Nephron (organoid): ENCODE results near the gene ITM2B.

ENCODE experiments used
- H3K27ac Mint-ChIP-seq, 3 experiments: 2 replicates each; pipeline ENCODE4 v1.8.0; 2020; ENCODE audit warnings: mixed read lengths in 3 of 3, mild to moderate bottlenecking in 2 of 3, moderate library complexity in 1 of 3
- H3K27me3 Mint-ChIP-seq: 2 replicates; pipeline ENCODE4 v1.8.0; 2021; ENCODE audit warnings: low read depth, mild to moderate bottlenecking, moderate library complexity, mixed read lengths
- H3K36me3 Mint-ChIP-seq: 2 replicates; pipeline ENCODE4 v1.8.0; 2020; ENCODE audit warnings: low read depth, mixed read lengths
- H3K4me1 Mint-ChIP-seq: 2 replicates; pipeline ENCODE4 v1.8.0; 2020; ENCODE audit warnings: mixed read lengths
- H3K4me3 Mint-ChIP-seq, 3 experiments: 2 replicates each; pipeline ENCODE4 v1.8.0; 2020; ENCODE audit warnings: mild to moderate bottlenecking in 3 of 3, mixed read lengths in 3 of 3, moderate library complexity in 2 of 3
- H3K9me3 Mint-ChIP-seq: 2 replicates; pipeline ENCODE4 v1.8.0; 2020; ENCODE audit warnings: mixed read lengths
- CTCF ChIP-seq, 3 experiments: fragments of 200-600 bp; sonication (generic); IDR thresholded peaks; one replicate each; pipeline ENCODE4 v1.5.0; 2021; ENCODE audit warnings: antibody characterized with exemption in 3 of 3; ENCODE audit not compliant: unreplicated experiment in 3 of 3

The ITM2B gene

GRCh38 chr13:48258002-48258401 is 25.0 kb downstream of the ITM2B start:
- Mint-ChIP-seq H3K27ac (peak overlapping the region; percentile 48 to 83 (median 76)), H3K36me3 (peaks cover 88% of the 10 kb centered on the region), H3K9me3 (no peaks in the 10 kb centered on the region), H3K27me3 (no peaks in the 10 kb centered on the region), H3K4me1 (peaks cover 13% of the 10 kb centered on the region), H3K4me3 (no peak overlapping the region)
- no peak for TF ChIP-seq CTCF (IDR thresholded peaks at IDR 0.05; ENCODE audit: unreplicated experiment in 3 of 3)

- Mint-ChIP-seq H3K4me3 (no peak overlapping the region), H3K36me3 (peaks cover 91% of the 10 kb centered on the region), H3K27me3 (no peaks in the 10 kb centered on the region), H3K27ac (peak overlapping the region; percentile 48 to 83 (median 76)), H3K4me1 (peaks cover 13% of the 10 kb centered on the region), H3K9me3 (no peaks in the 10 kb centered on the region)
- TF ChIP-seq CTCF (IDR thresholded peaks at IDR 0.05; ENCODE audit: unreplicated experiment in 3 of 3): no peak
Observed at GRCh38 chr13:48258430-48258829, 25.4 kb downstream of the ITM2B start.

- TF ChIP-seq CTCF (IDR thresholded peaks at IDR 0.05; ENCODE audit: unreplicated experiment in 3 of 3): no peak
Observed at GRCh38 chr13:48260970-48261369, 28.0 kb downstream of the ITM2B start.

GRCh38 chr13:48263196-48263595 is 30.2 kb downstream of the ITM2B start:
- H3K4me1 Mint-ChIP-seq: peaks cover 29% of the 10 kb centered on the region
- H3K27ac Mint-ChIP-seq: no peak overlapping the region
- no peaks in the 10 kb centered on the region for H3K27me3 Mint-ChIP-seq
- peaks cover 76% of the 10 kb centered on the region for H3K36me3 Mint-ChIP-seq
- no peak overlapping the region for H3K4me3 Mint-ChIP-seq
- no peaks in the 10 kb centered on the region for H3K9me3 Mint-ChIP-seq
- TF ChIP-seq CTCF (IDR thresholded peaks at IDR 0.05; ENCODE audit: unreplicated experiment in 3 of 3): no peak

More at GRCh38 chr13:48260970-48261369, 28.0 kb downstream of the ITM2B start:
- Mint-ChIP-seq H3K4me3 (no peak overlapping the region), H3K36me3 (peaks cover 86% of the 10 kb centered on the region), H3K9me3 (no peaks in the 10 kb centered on the region), H3K27ac (no peak overlapping the region), H3K27me3 (no peaks in the 10 kb centered on the region), H3K4me1 (peaks cover 17% of the 10 kb centered on the region)

- no peak for TF ChIP-seq CTCF (IDR thresholded peaks at IDR 0.05; ENCODE audit: unreplicated experiment in 3 of 3)
- Mint-ChIP-seq H3K4me3 (no peak overlapping the region), H3K27ac (no peak overlapping the region), H3K9me3 (no peaks in the 10 kb centered on the region), H3K27me3 (no peaks in the 10 kb centered on the region), H3K36me3 (peaks cover 74% of the 10 kb centered on the region), H3K4me1 (peaks cover 26% of the 10 kb centered on the region)
Observed at GRCh38 chr13:48264058-48264457, 31.1 kb downstream of the ITM2B start.

- H3K36me3 Mint-ChIP-seq: peaks cover 68% of the 10 kb centered on the region
- H3K4me1 Mint-ChIP-seq: peaks cover 26% of the 10 kb centered on the region
- H3K27ac Mint-ChIP-seq: peak overlapping the region in 1 of 3 experiments; percentile 35
- no peaks in the 10 kb centered on the region for H3K9me3 Mint-ChIP-seq
- TF ChIP-seq CTCF (IDR thresholded peaks at IDR 0.05; ENCODE audit: unreplicated experiment in 3 of 3): no peak
- no peaks in the 10 kb centered on the region for H3K27me3 Mint-ChIP-seq
- no peak overlapping the region for H3K4me3 Mint-ChIP-seq
Observed at GRCh38 chr13:48265217-48265815, 32.3 kb downstream of the ITM2B start.
